Neuron (in vitro differentiated cells): ENCODE results near the gene CHST11.

Experiments
- H2AFZ ChIP-seq: one replicate; pipeline ENCODE4 v1.6.1; 2013; ENCODE audit warnings: low read depth, mild to moderate bottlenecking, inconsistent platforms, low read length, moderate library complexity
- H3K27me3 ChIP-seq: one replicate; pipeline ENCODE4 v1.6.1; 2013; ENCODE audit warnings: low read length; ENCODE audit not compliant: insufficient read depth
- H3K36me3 ChIP-seq: one replicate; pipeline ENCODE4 v1.6.1; 2013; ENCODE audit warnings: low read length; ENCODE audit not compliant: insufficient read depth
- H3K4me1 ChIP-seq: one replicate; pipeline ENCODE4 v1.6.1; 2013; ENCODE audit warnings: low read length; ENCODE audit not compliant: insufficient read depth
- H3K4me3 ChIP-seq: 2 replicates; pipeline ENCODE4 v1.5.1; 2013; ENCODE audit warnings: mild to moderate bottlenecking, low read length, moderate library complexity
- H3K9me3 ChIP-seq: one replicate; pipeline ENCODE4 v1.6.1; 2013; ENCODE audit warnings: low read length

Gene CHST11

GRCh38 chr12:104702565-104703139, 245.9 kb downstream of the CHST11 start:
- Histone ChIP-seq H3K4me1 (peaks cover 16% of the 10 kb centered on the region), H3K9me3 (no peaks in the 10 kb centered on the region), H3K27me3 (no peaks in the 10 kb centered on the region), H3K4me3 (no peak overlapping the region), H3K36me3 (no peaks in the 10 kb centered on the region), H2AFZ (no peak overlapping the region)

- no peak overlapping the region for H3K4me3 ChIP-seq
- no peaks in the 10 kb centered on the region for H3K36me3 ChIP-seq
- H3K27me3 ChIP-seq: no peaks in the 10 kb centered on the region
- H2AFZ ChIP-seq: no peak overlapping the region
- H3K9me3 ChIP-seq: no peaks in the 10 kb centered on the region
- peaks cover 16% of the 10 kb centered on the region for H3K4me1 ChIP-seq
Observed at GRCh38 chr12:104703372-104703771, 246.6 kb downstream of the CHST11 start.

- H3K4me1 ChIP-seq: peaks cover 23% of the 10 kb centered on the region
- no peaks in the 10 kb centered on the region for H3K27me3 ChIP-seq
- no peaks in the 10 kb centered on the region for H3K36me3 ChIP-seq
- H3K4me3 ChIP-seq: no peak overlapping the region
- H2AFZ ChIP-seq: no peak overlapping the region
- no peaks in the 10 kb centered on the region for H3K9me3 ChIP-seq
Observed at GRCh38 chr12:104704224-104704779, 247.6 kb downstream of the CHST11 start.

GRCh38 chr12:104707194-104707593, 250.4 kb downstream of the CHST11 start:
- H3K27me3 ChIP-seq: no peaks in the 10 kb centered on the region
- H3K4me3 ChIP-seq: no peak overlapping the region
- H3K9me3 ChIP-seq: no peaks in the 10 kb centered on the region
- H3K4me1 ChIP-seq: peaks cover 26% of the 10 kb centered on the region
- no peaks in the 10 kb centered on the region for H3K36me3 ChIP-seq
- H2AFZ ChIP-seq: no peak overlapping the region

GRCh38 chr12:104707794-104708558, 251.2 kb downstream of the CHST11 start:
- peaks cover 26% of the 10 kb centered on the region for H3K4me1 ChIP-seq
- no peak overlapping the region for H2AFZ ChIP-seq
- H3K27me3 ChIP-seq: no peaks in the 10 kb centered on the region
- no peak overlapping the region for H3K4me3 ChIP-seq
- no peaks in the 10 kb centered on the region for H3K9me3 ChIP-seq
- H3K36me3 ChIP-seq: no peaks in the 10 kb centered on the region

GRCh38 chr12:104708891-104709290, 252.1 kb downstream of the CHST11 start:
- Histone ChIP-seq H2AFZ (no peak overlapping the region), H3K36me3 (no peaks in the 10 kb centered on the region), H3K4me3 (no peak overlapping the region), H3K9me3 (no peaks in the 10 kb centered on the region), H3K4me1 (peaks cover 26% of the 10 kb centered on the region), H3K27me3 (no peaks in the 10 kb centered on the region)

- Histone ChIP-seq H3K9me3 (no peaks in the 10 kb centered on the region), H3K36me3 (no peaks in the 10 kb centered on the region), H3K4me1 (peaks cover 16% of the 10 kb centered on the region), H2AFZ (no peak overlapping the region), H3K27me3 (no peaks in the 10 kb centered on the region), H3K4me3 (no peak overlapping the region)
Observed at GRCh38 chr12:104709692-104710435, 253.1 kb downstream of the CHST11 start.

GRCh38 chr12:104710940-104711689, 254.4 kb downstream of the CHST11 start:
- no peaks in the 10 kb centered on the region for H3K27me3 ChIP-seq
- no peak overlapping the region for H3K4me3 ChIP-seq
- no peaks in the 10 kb centered on the region for H3K36me3 ChIP-seq
- H2AFZ ChIP-seq: no peak overlapping the region
- H3K4me1 ChIP-seq: peaks cover 18% of the 10 kb centered on the region
- H3K9me3 ChIP-seq: no peaks in the 10 kb centered on the region

GRCh38 chr12:104712477-104712876, 255.7 kb downstream of the CHST11 start:
- Histone ChIP-seq H3K27me3 (no peaks in the 10 kb centered on the region), H2AFZ (no peak overlapping the region), H3K36me3 (no peaks in the 10 kb centered on the region), H3K4me1 (peaks cover 18% of the 10 kb centered on the region), H3K4me3 (no peak overlapping the region), H3K9me3 (no peaks in the 10 kb centered on the region)

GRCh38 chr12:104712968-104713367, 256.2 kb downstream of the CHST11 start:
- no peak overlapping the region for H3K4me3 ChIP-seq
- H3K9me3 ChIP-seq: no peaks in the 10 kb centered on the region
- H3K36me3 ChIP-seq: no peaks in the 10 kb centered on the region
- no peak overlapping the region for H2AFZ ChIP-seq
- H3K4me1 ChIP-seq: peaks cover 18% of the 10 kb centered on the region
- H3K27me3 ChIP-seq: no peaks in the 10 kb centered on the region

GRCh38 chr12:104713444-104713843, 256.7 kb downstream of the CHST11 start:
- H3K36me3 ChIP-seq: no peaks in the 10 kb centered on the region
- no peaks in the 10 kb centered on the region for H3K9me3 ChIP-seq
- no peak overlapping the region for H2AFZ ChIP-seq
- H3K27me3 ChIP-seq: no peaks in the 10 kb centered on the region
- H3K4me1 ChIP-seq: peaks cover 18% of the 10 kb centered on the region
- H3K4me3 ChIP-seq: no peak overlapping the region

- H3K4me3 ChIP-seq: no peak overlapping the region
- H3K9me3 ChIP-seq: no peaks in the 10 kb centered on the region
- peaks cover 9% of the 10 kb centered on the region for H3K4me1 ChIP-seq
- no peaks in the 10 kb centered on the region for H3K27me3 ChIP-seq
- no peaks in the 10 kb centered on the region for H3K36me3 ChIP-seq
- H2AFZ ChIP-seq: no peak overlapping the region
Observed at GRCh38 chr12:104714369-104714768, 257.6 kb downstream of the CHST11 start.
